A549 (cell line): ENCODE results near the gene ABI3.

Experiments used
- BHLHE40 ChIP-seq: IDR thresholded peaks from 2 replicates; pipeline ENCODE4 v1.6.1; 2012; ENCODE audit warnings: low read depth, low read length, inconsistent platforms
- CTCF ChIP-seq: fragments of >200 bp; sonication (Bioruptor Twin); formaldehyde crosslinking; IDR thresholded peaks from 3 replicates; pipeline ENCODE4 v1.5.1; 2016
- KDM1A ChIP-seq: fragments of 200-600 bp; sonication (generic); IDR thresholded peaks from 2 replicates; pipeline ENCODE4 v1.6.1; 2016; ENCODE audit warnings: low read depth, mild to moderate bottlenecking
- MYC ChIP-seq: IDR thresholded peaks from 2 replicates; pipeline ENCODE4 v1.6.1; 2012; ENCODE audit warnings: mild to moderate bottlenecking, inconsistent platforms, low read length, improper control_type of control experiment, borderline replicate concordance
- NR3C1 ChIP-seq: fragments of >200 bp; sonication (Bioruptor Twin); formaldehyde crosslinking; IDR thresholded peaks from 3 replicates; pipeline ENCODE4 v1.6.1; 2017
- RAD21 ChIP-seq, 2 experiments: fragments of >200 bp in 1 of 2; sonication (Bioruptor Twin) in 1 of 2; formaldehyde crosslinking in 1 of 2; IDR thresholded peaks in 1 of 2; conservative IDR thresholded peaks in 1 of 2; 2 replicates in 1 of 2; 3 replicates in 1 of 2; pipeline ENCODE4 v1.6.1; 2012 to 2018; ENCODE audit warnings: inconsistent platforms in 1 of 2
- RFX5 ChIP-seq: fragments of 450-650 bp; IDR thresholded peaks from 2 replicates; pipeline ENCODE4 v1.7.1; 2014; ENCODE audit warnings: antibody characterized with exemption, mild to moderate bottlenecking, moderate library complexity
- USF2 ChIP-seq: fragments of 450-650 bp; IDR thresholded peaks from 2 replicates; pipeline ENCODE4 v1.6.1; 2014; ENCODE audit warnings: antibody characterized with exemption
- TF ChIP-seq, protein P1 (sequence below): IDR thresholded peaks from 2 replicates; pipeline ENCODE4 v1.6.1; 2012
- TF ChIP-seq, protein P2 (sequence below): fragments of 250-450 bp; sonication (Bioruptor Pico); IDR thresholded peaks from 2 replicates; pipeline ENCODE4 v1.5.0; 2021; ENCODE audit warnings: mild to moderate bottlenecking, moderate library complexity, borderline replicate concordance

DNA sequence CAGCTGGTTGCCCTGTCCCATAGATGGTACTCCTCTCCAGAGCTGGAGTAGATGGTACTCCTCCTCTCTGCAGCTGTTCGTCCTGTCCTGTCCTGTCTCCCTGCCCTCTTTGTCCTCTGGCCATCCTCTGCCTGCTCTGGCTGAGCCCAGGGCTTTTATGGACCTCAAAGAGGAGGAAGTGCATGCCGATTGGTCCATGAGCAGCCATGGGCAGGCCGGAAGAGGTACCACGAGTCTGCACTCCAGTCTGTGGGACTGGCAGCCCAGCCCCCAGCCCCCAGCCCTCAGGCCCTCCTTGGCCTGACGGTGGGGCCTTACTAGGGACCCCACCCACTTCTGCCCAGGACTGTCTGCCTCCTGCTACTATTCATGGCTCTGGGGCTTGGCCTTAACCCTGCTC lies 27.2 kb upstream of the ABI3 start:
- TF ChIP-seq MYC (no peak), BHLHE40 (no peak), KDM1A (no peak), RFX5 (no peak), USF2 (no peak), RAD21 (conservative IDR thresholded peaks at IDR 0.05 in 1 of 2, IDR thresholded peaks at IDR 0.05 in 1 of 2) (no peak), CTCF (no peak), NR3C1 (no peak)
- TF ChIP-seq, protein P1, sequence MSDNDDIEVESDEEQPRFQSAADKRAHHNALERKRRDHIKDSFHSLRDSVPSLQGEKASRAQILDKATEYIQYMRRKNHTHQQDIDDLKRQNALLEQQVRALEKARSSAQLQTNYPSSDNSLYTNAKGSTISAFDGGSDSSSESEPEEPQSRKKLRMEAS: no peak
- TF ChIP-seq, protein P2, sequence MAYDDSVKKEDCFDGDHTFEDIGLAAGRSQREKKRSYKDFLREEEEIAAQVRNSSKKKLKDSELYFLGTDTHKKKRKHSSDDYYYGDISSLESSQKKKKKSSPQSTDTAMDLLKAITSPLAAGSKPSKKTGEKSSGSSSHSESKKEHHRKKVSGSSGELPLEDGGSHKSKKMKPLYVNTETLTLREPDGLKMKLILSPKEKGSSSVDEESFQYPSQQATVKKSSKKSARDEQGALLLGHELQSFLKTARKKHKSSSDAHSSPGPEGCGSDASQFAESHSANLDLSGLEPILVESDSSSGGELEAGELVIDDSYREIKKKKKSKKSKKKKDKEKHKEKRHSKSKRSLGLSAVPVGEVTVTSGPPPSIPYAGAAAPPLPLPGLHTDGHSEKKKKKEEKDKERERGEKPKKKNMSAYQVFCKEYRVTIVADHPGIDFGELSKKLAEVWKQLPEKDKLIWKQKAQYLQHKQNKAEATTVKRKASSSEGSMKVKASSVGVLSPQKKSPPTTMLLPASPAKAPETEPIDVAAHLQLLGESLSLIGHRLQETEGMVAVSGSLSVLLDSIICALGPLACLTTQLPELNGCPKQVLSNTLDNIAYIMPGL (CRISPR knock-in tag): no peak
